Kidney tubule cell (primary cell): Measurements from ENCODE around the gene PLA2G15.
"Not testable (repeated sequence)": the region's sequence is repeated elsewhere in the genome, so short reads cannot be mapped to it uniquely, and the experiment has no call there.

Source experiments
- DNase-seq: peaks from one replicate; pipeline ENCODE4 v3.0.0-alpha.2; 2018; ENCODE audit warnings: low spot score

PLA2G15 gene

DNA sequence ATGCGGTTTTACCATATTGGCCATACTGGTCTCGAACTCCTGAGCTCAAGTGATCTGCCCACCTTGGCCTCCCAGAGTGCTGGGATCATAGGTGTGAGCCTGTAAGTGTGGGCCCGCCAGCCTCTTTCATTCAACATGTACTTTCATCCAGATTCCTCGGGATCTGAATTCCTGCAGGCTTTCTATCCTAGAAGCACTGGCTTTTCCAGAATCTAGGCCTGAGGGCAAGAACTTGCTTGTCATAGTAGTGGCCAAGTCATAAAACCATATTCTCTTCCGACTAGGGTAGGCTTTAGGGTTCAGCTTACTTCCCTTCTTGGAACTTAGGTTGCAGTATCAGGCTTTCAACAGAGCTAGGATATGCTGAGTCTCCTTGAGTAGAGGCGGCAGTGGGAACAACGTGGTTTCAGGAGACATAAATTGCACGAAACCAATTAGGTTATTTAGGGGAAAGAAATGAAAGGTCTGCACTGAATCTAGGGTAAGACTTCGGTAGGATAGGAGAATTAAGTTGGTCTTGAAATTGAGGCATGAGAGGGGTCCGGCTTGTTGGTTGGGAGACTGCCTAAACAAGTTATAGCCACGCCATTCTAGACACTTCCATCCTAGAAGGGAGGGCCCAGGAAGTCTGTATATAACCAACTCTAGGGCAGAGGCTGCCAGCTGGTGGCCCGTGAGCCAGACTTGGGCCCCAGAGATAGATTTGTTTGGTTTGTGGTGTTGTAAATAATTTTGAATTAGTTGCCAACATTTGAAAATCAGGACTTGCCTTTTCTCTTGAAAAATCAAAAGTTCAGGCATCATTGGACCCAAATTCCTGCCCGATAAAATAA, 34.8 kb downstream of the PLA2G15 start:
- DNase-seq = no peak

DNA sequence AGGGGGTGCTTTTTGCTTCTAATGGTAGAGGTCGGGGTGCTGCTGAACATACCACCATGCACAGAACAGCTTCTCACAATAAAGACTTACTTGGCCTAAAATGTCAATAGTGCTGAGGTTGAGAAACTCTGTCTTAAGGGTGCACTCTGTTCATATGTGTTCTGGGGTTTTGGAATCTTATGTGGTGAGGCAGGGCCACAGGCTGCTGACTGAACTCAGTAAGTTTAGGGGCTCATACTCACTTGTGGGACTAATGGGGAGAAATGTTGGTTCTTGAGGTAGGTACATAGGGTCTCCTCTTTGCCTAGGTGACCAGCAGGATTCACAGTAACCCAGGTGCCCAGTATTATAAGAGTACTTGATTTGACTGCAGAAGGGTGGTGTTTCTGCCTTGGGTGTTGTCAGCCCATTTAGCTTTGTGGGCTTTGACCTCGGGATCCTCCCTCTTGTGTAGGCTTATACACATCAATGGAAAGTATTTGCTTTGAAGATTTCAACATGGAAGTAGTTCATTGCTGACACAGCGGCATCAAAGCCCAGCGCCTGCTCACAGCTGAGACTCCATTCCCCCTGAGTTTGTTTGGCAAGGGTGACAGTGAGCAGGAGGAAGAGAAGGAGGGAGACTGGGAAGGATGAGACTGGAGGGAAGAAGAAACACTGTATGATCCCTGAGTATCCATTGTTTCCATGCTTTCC, 36.3 kb downstream of the PLA2G15 start:
- DNase-seq = no peak

DNA sequence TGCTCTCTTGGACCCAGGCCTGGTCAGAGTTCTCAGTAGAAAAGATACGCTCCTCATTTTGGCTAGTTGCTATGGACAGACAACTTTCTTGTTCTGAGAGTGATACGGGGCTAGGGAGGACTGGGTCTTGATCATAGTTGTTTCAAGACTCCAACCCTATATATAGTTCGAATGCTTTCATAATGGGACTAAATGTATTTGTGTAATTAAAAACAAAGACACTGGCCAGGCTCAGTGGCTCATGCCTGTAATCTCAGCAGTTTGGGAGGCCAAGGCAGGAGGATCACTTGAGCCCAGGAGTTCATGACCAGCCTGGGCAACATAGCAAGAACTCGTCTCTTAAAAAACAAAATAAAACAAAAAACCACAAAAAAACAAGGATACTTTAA, 36.9 kb downstream of the PLA2G15 start:
- no peak for DNase-seq

DNA sequence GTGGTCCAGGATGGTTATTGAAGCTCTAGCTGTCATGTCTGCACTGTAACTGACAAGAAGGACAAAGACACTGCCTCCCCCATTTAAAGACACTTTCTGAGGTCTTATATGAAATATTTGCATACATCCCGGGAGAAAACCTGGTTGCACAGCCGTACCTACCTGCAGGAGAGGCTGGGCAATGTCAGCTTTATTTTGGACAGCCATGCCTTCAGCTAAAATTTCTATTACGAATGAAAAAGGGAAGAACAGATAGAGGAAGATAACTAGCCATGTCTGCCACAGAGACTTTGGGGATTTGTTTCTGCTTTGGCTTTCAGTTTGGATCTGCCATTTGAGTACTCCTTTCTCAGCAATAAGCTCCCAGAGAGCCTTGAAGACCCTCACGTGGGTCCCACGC, 38.2 kb downstream of the PLA2G15 start:
- no peak for DNase-seq

DNA sequence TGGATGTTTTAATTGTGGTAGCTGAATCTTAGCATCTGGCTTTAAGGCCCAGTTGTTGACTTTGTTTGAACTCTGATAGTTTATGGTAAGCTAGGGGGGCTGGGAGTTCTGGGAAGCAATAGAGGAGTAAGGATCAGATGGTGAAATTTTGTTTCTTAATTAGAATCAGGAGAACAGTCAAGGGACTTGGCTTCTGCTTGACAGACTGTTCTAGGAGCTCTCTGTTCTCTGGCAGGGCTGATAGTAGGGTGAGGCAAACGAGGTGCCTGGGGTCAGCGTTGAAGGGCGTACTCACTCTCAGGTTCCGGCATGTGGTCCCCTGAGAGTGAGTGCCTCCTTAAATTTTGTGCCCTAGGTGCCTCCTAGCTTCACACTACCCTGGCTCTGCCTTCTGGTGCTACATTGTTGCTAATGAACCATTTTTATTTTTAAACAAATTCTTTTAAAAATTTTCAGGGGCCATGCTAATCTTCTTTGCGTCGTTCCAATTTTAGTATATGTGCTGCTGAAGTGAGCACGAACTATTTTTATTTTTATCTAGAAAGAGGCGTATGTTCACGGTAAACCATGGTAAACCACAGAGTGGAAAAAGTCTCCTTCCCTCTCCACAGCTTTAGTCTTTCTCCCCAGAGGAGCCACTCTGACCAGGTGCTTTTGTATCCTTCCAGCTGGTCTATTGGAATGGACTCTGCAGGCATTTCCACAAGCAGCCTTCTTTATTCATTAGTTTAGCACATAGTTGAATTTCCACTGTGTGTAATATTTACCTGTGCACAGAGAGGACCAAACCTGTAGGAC, 38.8 kb downstream of the PLA2G15 start:
- DNase-seq = no peak

DNA sequence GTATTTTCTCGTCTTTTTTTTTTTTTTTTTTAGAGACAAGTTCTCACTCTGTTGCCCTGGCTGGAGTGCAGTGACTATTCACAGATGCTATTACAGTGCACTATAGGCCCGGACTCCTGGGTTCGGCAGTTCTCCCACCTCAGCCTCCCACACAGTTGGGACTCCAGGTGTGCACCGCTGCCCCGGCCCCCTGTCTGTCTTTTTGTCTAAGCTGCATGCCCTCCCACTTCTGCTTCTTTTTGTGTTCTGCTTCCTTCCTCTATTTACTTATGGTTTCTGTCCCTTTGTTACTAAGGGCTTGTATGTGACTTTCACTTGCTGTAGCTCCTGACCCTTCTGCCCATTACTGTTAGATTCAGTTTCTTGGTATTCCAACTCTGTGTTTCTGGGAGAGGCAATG, 39.7 kb downstream of the PLA2G15 start:
- DNase-seq = no peak

DNA sequence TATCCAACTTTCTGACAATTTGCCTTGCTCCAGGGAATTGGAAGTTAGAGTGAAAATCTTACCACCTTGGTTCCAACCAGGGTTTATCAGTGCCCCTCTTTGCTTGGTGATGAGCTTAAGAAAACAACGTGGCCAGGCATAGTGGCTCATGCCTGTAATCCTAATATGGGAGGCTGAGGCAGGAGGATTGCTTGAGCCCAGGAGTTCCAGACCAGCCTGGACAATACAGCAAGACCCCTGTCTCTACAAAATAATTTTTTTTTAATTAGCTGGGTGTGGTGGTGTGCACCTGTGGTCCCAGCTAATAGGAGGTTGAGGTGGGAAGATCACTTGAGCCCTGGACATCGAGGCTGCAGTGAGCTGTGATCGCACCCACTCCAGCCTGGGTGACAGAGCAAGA, 40.5 kb downstream of the PLA2G15 start:
- DNase-seq = no peak

DNA sequence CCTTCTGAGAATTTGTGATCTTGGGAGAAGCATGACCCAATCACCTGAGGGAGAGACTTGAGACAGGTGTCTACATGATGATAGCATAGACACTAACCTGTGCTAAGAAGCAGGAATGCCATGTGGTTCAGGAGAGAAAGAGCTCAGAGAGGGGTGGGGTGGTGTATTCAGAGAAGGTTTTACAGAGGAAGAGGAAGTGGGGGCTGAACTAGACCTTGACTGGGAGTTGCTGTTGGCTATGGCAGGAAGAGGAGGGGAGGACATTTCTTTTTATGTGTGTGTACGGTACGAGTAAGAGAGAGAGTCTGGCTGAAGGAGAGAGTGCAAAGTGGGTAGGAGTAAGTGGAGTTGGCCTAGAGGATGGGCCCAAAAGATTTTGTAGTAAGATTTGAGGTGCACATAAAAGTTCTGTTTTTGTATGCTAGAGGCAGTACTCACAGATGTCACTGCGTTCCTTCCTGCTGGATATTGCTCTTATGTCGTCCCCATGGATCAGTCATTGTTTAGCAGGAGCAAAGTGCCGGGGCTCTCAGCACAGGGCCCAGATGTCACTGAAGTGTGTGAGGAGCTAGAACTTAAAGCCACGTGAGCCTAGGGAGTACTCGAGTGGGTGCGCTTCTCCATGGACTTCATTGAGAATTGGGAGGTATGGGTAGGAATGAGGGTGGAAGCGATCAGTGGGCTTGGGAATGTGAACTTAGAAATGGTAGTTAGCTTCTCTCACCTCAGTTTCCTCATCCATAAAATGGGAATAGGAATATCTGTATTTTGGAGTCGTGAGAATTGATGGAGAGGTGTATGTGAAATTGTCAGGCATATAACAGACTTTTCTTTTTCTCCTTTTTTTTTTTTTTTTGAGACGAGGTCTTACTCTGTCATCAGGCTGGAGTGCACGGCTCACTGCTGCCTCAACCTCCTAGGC, 41.2 kb downstream of the PLA2G15 start:
- no peak for DNase-seq

DNA sequence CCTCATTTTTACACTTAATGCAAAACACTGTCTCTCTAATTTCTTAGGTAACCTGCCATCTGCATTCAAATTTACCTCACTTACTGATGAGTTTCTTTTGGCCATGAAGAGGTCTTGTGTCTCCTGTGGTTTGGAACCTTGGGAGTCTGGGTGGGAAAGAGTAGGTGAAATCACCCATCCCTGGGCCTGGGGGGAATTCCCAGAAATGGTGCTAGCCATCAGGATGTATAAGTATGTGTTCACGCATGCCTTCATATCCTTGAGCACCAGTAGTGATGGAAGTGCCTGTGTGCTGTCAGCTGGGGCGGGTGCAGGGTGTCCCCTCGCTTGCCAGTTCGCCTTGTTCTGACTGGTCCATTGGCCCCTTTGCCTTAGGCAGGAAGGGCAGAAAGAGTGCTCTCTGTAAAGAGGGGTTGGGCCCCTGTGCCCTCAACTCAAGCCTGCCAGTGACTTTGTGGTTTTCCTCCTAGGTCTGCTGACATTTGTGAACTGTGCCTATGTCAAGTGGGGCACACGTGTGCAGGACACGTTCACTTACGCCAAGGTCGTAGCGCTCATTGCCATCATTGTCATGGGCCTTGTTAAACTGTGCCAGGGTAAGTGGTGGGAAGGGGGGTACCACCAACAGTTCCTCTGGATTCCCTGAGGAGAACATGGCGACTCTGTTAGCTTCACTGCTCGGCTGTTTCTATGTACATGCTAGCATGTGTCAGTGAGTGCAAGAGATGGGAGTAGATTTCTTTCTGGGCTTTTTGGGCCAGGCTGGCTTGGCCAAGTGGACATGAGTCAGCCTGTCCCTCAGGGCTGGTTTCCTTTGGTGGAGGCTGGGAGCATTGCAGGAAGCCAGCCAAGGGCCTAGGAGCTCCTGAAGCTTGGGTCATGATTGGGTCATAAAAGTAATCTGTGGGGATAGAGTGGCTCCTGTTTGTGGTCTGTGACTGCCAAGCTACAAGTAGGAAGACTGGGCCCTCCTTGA, 42.4 kb downstream of the PLA2G15 start:
- peak; percentile 82 for DNase-seq

DNA sequence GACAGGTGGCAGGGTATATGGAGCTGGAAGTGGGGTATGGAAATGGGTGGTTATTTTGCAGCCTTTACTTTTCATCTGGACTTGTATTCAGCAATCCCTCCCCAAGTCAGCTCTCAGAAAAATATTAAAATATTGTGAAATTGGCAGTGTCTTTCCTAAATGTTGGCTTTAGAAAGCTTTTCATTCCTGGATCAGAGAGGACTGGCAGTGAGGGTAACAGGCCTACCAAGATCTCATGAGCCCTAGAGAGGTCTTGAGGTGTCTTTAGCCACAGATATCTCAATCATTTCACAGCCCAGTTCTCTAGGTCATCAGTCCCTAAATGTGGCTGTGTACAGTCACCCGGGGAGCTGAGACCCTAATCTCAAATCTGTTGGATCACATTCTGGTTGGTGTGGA, 43.1 kb downstream of the PLA2G15 start:
- no peak for DNase-seq

DNA sequence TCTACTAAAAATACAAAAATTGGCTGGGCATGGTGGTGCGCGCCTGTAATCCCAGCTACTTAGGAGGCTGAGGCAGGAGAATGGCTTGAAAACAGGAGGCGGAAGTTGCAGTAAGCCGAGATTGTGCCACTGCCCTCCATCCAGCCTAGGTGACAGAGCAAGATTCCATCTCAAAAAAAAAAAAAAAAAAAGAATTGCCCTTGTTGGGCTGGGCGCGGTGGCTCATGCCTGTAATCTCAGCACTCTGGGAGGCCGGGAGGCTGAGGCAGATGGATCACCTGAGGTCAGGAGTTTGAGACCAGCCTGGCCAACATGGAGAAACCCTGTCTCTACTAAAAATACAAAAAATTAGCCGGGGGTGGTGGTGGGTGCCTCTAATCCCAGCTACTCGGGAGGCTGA, 43.6 kb downstream of the PLA2G15 start:
- not testable (repeated sequence) for DNase-seq

DNA sequence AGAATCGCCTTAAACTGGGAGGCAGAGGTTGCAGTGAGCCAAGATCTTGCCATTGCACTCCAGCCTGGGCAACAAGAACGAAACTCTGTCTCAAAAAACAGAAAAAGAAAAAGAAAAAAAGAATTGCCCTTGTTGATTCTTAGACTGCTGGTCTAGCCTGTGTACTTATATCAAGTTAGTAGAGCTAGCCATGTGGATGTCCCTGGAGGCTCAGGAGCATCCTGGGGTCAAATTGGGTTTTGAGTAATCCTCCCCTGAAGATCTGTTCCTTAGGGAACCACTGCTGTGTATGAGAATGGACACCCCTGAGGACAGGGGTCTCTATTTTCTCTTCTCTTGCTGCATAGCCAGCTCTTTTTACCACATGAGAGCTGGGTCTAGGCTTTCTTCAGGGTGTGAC, 44.0 kb downstream of the PLA2G15 start:
- no peak for DNase-seq

DNA sequence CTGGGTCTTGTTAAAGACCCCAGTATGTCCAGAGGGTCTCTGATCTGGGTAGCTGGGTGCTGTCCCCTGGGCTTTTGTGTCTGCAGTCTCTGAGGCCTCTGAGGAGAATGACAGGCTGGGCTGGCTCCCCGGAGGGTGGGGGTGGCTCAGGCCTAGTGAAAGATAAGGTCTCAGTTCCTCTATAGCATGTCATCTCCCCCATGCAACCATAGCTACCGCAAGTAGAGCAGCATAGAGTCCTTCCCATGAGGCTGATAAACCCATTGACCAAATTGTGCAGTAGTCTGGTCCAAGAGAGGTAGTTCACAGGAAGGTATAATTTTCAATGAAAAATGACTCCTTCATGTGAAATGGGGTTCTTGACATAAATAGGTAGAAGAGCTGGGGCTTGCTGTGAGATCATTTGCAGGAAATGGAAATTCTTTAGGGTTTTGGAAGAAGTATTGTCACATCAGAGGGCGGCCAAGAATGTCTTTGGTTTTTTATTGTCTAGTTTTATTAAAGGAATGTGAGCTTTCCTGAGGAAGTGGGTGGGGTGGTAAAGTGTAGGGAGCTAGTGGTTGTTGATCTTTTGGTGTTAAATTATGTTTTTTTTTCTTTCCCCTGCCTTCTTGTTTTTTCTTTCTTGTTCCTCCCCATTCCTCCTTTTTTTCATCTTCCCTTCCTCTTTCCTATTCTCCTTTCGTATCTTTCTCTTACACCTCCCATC, 44.6 kb downstream of the PLA2G15 start:
- DNase-seq = no peak

DNA sequence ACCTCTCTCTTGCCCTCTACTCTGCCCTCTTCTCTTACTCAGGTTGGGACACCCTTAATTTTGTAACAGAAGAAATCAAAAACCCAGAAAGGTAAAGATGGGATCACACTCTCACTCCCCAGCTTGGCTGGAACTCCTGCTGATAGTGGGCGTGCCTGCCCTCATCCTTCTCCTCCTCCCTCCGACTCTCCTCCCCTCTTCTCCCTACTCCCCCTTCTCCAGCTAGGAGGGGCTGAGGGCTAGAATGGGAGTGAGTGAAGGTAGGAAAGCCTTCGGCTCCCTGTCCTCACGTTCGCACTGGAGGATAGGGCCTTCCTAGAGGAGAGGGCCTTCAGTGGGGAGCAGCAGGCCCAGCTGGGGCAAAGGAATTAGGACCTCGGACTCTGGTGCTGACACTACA, 45.3 kb downstream of the PLA2G15 start:
- no peak for DNase-seq

DNA sequence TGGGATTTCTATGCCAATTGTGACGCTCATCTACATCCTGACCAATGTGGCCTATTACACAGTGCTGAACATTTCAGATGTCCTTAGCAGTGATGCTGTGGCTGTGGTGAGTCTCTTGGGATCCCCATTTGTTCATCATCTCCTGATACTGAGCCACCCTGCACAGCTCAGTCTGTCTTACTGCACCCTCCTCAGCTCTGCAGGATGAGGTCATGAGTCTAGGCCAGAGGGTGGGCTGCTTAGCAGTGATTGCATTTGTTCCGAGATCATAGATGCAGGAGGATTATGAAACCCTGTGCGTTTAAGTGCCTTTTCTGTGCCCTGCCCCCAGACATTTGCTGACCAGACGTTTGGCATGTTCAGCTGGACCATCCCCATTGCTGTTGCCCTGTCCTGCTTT, 46.1 kb downstream of the PLA2G15 start:
- no peak for DNase-seq

DNA sequence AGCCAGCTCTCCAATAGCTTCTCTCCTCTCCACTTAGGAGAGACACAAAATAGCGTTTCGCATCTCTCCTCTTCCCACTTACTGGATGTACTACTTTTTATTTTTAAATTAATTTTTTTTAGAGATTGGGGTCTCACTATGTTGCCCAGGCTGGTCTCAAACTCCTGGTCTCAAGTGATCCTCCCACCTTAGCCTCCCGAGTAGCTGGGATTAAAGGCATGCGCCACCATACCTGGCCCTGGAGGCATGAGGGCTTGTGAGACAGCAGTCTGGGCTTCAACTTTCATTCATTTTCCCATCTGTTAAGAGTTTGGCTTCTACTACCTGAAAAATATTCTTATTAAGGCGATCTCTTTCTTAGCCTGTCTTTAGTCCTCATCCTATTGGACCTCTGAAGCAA, 47.3 kb downstream of the PLA2G15 start:
- no peak for DNase-seq

DNA sequence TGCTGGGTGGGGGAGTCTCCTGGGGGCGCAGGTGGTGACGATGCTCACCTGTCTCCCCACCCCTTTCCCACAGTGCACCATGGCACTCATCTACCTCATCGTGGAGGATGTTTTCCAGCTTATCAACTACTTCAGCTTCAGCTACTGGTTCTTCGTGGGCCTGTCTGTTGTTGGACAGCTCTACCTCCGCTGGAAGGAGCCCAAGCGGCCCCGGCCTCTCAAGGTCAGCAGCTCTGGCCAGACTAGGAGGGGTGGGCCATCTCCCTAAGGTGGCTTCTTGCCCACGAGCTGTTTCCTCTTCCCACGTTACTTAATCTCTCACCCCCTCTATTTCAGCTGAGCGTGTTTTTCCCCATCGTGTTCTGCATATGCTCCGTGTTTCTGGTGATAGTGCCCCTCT, 51.1 kb downstream of the PLA2G15 start:
- DNase-seq = no peak

DNA sequence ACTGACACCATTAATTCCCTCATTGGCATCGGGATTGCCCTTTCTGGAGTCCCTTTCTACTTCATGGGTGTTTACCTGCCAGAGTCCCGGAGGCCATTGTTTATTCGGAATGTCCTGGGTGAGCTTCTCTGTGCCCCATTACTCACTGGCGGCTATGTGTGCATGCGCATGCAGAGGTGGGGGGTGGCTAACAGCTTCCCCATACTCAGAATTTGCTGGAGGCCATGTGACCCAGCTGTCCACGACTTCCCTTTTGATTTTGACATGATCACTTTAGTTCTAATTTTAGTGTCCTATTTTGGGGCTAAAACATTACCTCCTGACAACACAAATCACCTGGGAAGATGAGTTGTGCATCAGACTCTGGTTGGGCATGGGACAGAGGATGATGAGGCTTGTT, 51.5 kb downstream of the PLA2G15 start:
- DNase-seq = no peak

DNA sequence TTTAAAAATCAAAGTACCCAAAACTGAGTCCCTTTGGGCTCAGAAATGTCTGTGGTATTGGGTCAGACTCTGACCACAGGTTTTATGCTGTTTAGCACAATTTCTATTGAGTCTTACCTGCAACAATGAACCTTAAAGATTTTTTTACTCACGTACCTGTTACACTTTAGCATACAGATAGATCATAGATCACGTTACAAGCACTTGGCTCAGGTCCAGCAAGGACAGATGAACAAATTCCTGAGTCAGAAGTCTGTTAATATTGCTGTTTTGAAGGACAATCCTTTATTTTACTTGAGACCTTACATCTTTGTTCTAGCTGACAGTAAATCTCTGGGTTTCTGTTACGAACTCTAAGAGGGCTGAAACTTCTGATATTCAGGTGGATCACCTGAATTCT, 52.7 kb downstream of the PLA2G15 start:
- peak; percentile 46 for DNase-seq

DNA sequence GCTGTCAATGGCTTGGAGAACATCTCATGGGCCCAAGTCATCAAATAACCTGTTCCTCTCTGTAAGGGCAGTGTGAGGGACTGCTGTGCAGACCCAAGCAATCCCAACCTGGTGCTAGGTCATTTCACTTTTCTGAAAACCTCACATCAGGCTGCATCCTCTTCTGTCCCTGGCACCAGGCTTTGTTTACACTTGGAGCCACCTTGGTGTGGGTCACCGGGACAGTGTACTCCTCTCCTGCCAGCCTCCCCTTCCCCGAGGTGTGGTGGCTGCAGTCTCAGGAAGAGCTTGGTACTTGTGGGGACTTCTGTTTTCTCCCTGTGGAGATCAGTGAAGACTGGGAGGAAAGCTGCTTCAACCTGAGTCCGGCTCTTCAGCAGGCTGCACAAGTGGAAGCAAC, 53.1 kb downstream of the PLA2G15 start:
- DNase-seq = no peak
